SU-DHL-6 (cell line): ENCODE results near the gene ADCY7.

Source experiments
- H2AFZ ChIP-seq: fragments of 200-600 bp; sonication (generic); 2 replicates; pipeline ENCODE4 v1.6.1; 2014; ENCODE audit warnings: low read depth, mild to moderate bottlenecking, moderate library complexity, mixed read lengths, antibody characterized with exemption, low read length; ENCODE audit not compliant: severe bottlenecking
- H3F3A ChIP-seq: fragments of 200-600 bp; shearing (Covaris generic); 2 replicates; pipeline ENCODE4 v1.6.0; 2016; ENCODE audit warnings: antibody characterized with exemption, mild to moderate bottlenecking; ENCODE audit not compliant: insufficient read depth
- H3K27ac ChIP-seq: fragments of 200-600 bp; sonication (generic); 2 replicates; pipeline ENCODE4 v1.5.1; 2016; ENCODE audit warnings: low read depth, mild to moderate bottlenecking, low read length, moderate library complexity, mixed read lengths
- H3K27me3 ChIP-seq: fragments of 200-600 bp; sonication (generic), shearing (Covaris generic); 2 replicates; pipeline ENCODE4 v1.6.0; 2014; ENCODE audit warnings: mild to moderate bottlenecking, low read length
- H3K36me3 ChIP-seq: fragments of 200-600 bp; sonication (generic); 2 replicates; pipeline ENCODE4 v1.6.1; 2014; ENCODE audit warnings: mild to moderate bottlenecking, low read length, mixed read lengths
- H3K4me2 ChIP-seq: fragments of 300-600, 200-600 bp; shearing (Covaris generic), sonication (generic); 2 replicates; pipeline ENCODE4 v1.6.0; 2014; ENCODE audit warnings: low read length, low read depth, mild to moderate bottlenecking; ENCODE audit not compliant: poor library complexity, severe bottlenecking
- H3K4me3 ChIP-seq: fragments of 200-600 bp; sonication (generic); 2 replicates; pipeline ENCODE4 v1.5.1; 2014; ENCODE audit warnings: antibody characterized with exemption, low read length, mild to moderate bottlenecking, mixed read lengths; ENCODE audit not compliant: insufficient read depth, poor library complexity, severe bottlenecking
- H3K79me2 ChIP-seq: fragments of 200-600 bp; sonication (generic); 2 replicates; pipeline ENCODE4 v1.6.1; 2014; ENCODE audit warnings: mild to moderate bottlenecking, low read length, moderate library complexity; ENCODE audit not compliant: insufficient read depth
- H3K9ac ChIP-seq: fragments of 200-600 bp; sonication (generic); 2 replicates; pipeline ENCODE4 v1.7.0; 2014; ENCODE audit warnings: mild to moderate bottlenecking, low read length
- H3K9me2 ChIP-seq: fragments of 200-600 bp; sonication (generic); replicated peaks from 2 replicates; pipeline ENCODE4 v1.6.1; 2014; ENCODE audit warnings: low read length; ENCODE audit not compliant: insufficient read depth
- H3K9me3 ChIP-seq: fragments of 200-600 bp; sonication (generic); 2 replicates; pipeline ENCODE4 v1.6.1; 2014; ENCODE audit warnings: low read length, mixed read lengths; ENCODE audit not compliant: insufficient read depth
- H4K20me1 ChIP-seq: fragments of 200-600 bp; sonication (generic); 2 replicates; pipeline ENCODE4 v1.6.1; 2014; ENCODE audit warnings: low read depth, mild to moderate bottlenecking, antibody characterized with exemption, low read length, moderate library complexity, mixed read lengths
- EZH2phosphoT487 ChIP-seq: fragments of 200-600 bp; sonication (generic), shearing (Covaris generic); conservative IDR thresholded peaks from 2 replicates; pipeline ENCODE4 v1.6.1; 2018; ENCODE audit warnings: mild to moderate bottlenecking, antibody characterized with exemption, low read length, moderate library complexity, mixed read lengths
- TF ChIP-seq, protein P1 (sequence below): fragments of 200-600 bp; sonication (generic); IDR thresholded peaks from one replicate; pipeline ENCODE4 v1.5.1; 2017; ENCODE audit warnings: antibody characterized with exemption, mild to moderate bottlenecking, low read length, moderate library complexity; ENCODE audit not compliant: insufficient read depth, poor library complexity, severe bottlenecking

ADCY7 gene

DNA sequence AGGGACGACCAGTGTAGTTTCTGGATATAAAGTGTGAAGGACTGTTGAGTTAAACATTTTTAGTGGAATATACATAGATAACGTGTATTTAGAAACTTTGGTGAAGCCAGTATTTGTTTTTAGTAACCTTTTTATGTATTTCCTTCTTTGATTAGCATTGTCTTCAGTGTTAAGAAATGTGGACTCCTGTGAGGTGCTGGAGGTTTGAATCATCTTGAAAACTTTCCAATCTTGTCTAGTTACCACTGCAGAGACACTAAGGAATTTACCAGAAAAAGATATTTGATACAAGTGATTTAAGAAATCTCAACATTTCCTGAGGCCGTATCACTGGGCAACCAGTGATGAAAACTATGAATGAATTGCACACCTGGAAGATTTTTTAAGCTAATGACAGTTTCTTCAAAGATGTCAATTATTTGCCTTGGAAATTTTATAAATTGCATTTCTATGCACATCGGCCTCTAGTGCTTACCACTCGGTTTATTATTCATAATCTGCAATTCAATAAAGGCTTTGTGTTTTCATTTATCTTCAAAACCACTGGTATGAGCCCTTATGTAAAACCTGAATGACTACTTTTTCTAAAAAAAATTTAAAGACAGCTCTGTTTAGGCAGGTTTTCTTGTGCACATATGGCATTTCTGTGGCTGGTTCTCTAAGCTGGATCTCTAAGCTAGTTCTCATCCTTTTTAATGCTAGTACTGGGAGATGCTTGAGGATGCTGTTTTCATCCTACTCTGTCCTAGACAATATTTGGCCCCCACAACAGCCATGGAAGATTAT, 31.4 kb upstream of the ADCY7 start:
- no peaks in the 10 kb centered on the region for H3K9me3 ChIP-seq
- H3K9me2 ChIP-seq, result no peaks in the 10 kb centered on the region
- H3K36me3 ChIP-seq, result no peaks in the 10 kb centered on the region
- no peak for TF ChIP-seq EZH2phosphoT487
- TF ChIP-seq, protein P1, sequence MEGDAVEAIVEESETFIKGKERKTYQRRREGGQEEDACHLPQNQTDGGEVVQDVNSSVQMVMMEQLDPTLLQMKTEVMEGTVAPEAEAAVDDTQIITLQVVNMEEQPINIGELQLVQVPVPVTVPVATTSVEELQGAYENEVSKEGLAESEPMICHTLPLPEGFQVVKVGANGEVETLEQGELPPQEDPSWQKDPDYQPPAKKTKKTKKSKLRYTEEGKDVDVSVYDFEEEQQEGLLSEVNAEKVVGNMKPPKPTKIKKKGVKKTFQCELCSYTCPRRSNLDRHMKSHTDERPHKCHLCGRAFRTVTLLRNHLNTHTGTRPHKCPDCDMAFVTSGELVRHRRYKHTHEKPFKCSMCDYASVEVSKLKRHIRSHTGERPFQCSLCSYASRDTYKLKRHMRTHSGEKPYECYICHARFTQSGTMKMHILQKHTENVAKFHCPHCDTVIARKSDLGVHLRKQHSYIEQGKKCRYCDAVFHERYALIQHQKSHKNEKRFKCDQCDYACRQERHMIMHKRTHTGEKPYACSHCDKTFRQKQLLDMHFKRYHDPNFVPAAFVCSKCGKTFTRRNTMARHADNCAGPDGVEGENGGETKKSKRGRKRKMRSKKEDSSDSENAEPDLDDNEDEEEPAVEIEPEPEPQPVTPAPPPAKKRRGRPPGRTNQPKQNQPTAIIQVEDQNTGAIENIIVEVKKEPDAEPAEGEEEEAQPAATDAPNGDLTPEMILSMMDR, result no peak
- no peak overlapping the region for H3K4me3 ChIP-seq
- peaks cover 4% of the 10 kb centered on the region; the same call in 1 of the 2 replicates for H3F3A ChIP-seq
- no peaks in the 10 kb centered on the region for H3K27me3 ChIP-seq
- no peak overlapping the region for H3K9ac ChIP-seq
- no peak overlapping the region for H3K27ac ChIP-seq
- no peaks in the 10 kb centered on the region for H3K79me2 ChIP-seq
- no peak overlapping the region for H3K4me2 ChIP-seq
- no peaks in the 10 kb centered on the region for H4K20me1 ChIP-seq
- H2AFZ ChIP-seq, result no peak overlapping the region

DNA sequence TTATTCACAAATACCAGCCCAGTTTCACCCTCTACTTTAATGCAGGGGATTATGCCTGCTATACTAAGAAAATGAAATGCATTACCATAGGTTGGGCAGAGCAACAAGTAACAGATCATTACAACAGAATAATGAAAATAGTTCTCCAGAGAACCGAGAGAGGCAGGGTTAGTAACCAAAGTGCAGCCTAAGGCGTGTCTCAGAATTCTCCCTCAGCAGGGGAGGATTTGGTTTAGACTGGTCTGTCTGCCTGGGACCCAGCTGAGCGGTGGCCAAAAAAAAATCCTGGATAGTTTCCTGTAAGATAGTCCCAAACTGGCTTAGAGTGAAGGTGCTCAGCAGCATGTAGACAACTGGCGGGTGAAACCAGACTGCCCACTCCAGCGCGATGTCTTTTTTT, 30.8 kb upstream of the ADCY7 start:
- Histone ChIP-seq H3F3A (peaks cover 4% of the 10 kb centered on the region; the same call in 1 of the 2 replicates), H3K36me3 (no peaks in the 10 kb centered on the region), H3K9me2 (no peaks in the 10 kb centered on the region), H3K4me2 (no peak overlapping the region), H3K9ac (no peak overlapping the region), H3K4me3 (no peak overlapping the region), H3K79me2 (no peaks in the 10 kb centered on the region), H3K9me3 (no peaks in the 10 kb centered on the region), H3K27ac (no peak overlapping the region), H2AFZ (no peak overlapping the region), H3K27me3 (no peaks in the 10 kb centered on the region), H4K20me1 (no peaks in the 10 kb centered on the region)
- no peak for TF ChIP-seq EZH2phosphoT487
- TF ChIP-seq, protein P1, result no peak

DNA sequence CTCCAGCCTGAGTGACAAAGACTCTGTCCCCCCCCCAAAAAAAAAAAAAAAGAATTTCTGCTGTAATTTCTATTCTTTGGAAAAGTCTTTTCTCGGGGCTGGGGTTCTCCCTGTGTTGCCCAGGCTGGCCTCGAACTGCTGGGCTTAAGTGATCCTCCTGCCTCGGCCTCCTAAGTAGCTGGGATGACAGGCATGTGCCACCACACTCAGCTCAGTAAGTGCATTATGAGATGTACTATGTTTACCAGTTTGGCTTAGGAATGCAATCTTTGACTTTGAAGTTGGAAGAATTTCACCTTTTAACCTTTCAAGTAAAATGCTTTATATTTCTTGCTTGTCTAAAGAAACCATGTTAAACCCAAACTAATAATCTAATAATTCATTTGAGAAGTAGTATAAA, 28.0 kb upstream of the ADCY7 start:
- Histone ChIP-seq H3F3A (peaks cover 4% of the 10 kb centered on the region; the same call in 1 of the 2 replicates), H3K27me3 (no peaks in the 10 kb centered on the region), H3K9me3 (no peaks in the 10 kb centered on the region), H3K4me3 (no peak overlapping the region), H3K36me3 (no peaks in the 10 kb centered on the region), H3K9me2 (no peaks in the 10 kb centered on the region), H3K9ac (no peak overlapping the region), H2AFZ (no peak overlapping the region), H3K27ac (no peak overlapping the region), H3K4me2 (no peak overlapping the region), H4K20me1 (no peaks in the 10 kb centered on the region), H3K79me2 (no peaks in the 10 kb centered on the region)
- no peak for TF ChIP-seq EZH2phosphoT487
- TF ChIP-seq, protein P1, result no peak
